ENCODE results near the gene NTSR1. TPM values are rescaled to one million over a fixed set of nuclear protein-coding genes. Genes with fewer than 3 reads are reported as not detected.

Gene NTSR1
- total and polyA plus RNA-seq, 4 experiments from 2014 or later, result 0.30 to 0.38 TPM; not detected in 2

GRCh38 chr20:62736407-62737071 is 27.9 kb downstream of the NTSR1 start:
- Mint-ChIP-seq H3K27me3 (no peaks in the 10 kb centered on the region), H3K36me3 (no peaks in the 10 kb centered on the region), H3K4me1 (peaks cover 11 to 46% (median 24%) of the 10 kb centered on the region in 4 donors), H3K4me3 (no peak overlapping the region), H3K9me3 (no peaks in the 10 kb centered on the region), H3K27ac (peak overlapping the region in 1 of 7 donors; percentile 52)
- H3K9me3 ChIP-seq (ENCODE audit: control insufficient read depth in 1 of 2, low read length in 2 of 2), result no peaks in the 10 kb centered on the region
- no peak overlapping the region for H3K4me3 ChIP-seq (ENCODE audit: low read length in 2 of 2)
- no peak for DNase-seq
- ChIA-PET POLR2A (ENCODE audit: partially characterized antibody) (no interaction called here), CTCF (ENCODE audit: partially characterized antibody) (no interaction called here)
- no peaks in the 10 kb centered on the region for H3K36me3 ChIP-seq (ENCODE audit: insufficient read depth, low read length)
- H3K27me3 ChIP-seq (ENCODE audit: insufficient read depth, low read length), result no peaks in the 10 kb centered on the region
- no peak overlapping the region for H3K27ac ChIP-seq (ENCODE audit: low read depth, low read length)
- intact Hi-C loops (cut with micrococcal nuclease), result no loop called here
- H3K4me1 ChIP-seq (ENCODE audit: insufficient read depth, low read length), result peaks cover 29% of the 10 kb centered on the region

- ChIA-PET POLR2A (ENCODE audit: partially characterized antibody) (no interaction called here), CTCF (ENCODE audit: partially characterized antibody) (no interaction called here)
- Mint-ChIP-seq H3K27ac (peak overlapping the region in 1 of 7 donors; percentile 52), H3K4me1 (peaks cover 12 to 51% (median 30%) of the 10 kb centered on the region in 4 donors), H3K27me3 (no peaks in the 10 kb centered on the region), H3K4me3 (no peak overlapping the region), H3K36me3 (no peaks in the 10 kb centered on the region), H3K9me3 (no peaks in the 10 kb centered on the region)
- intact Hi-C loops (cut with micrococcal nuclease), result no loop called here
- Histone ChIP-seq H3K4me3 (ENCODE audit: low read length in 2 of 2) (no peak overlapping the region), H3K9me3 (ENCODE audit: control insufficient read depth in 1 of 2, low read length in 2 of 2) (no peaks in the 10 kb centered on the region), H3K27me3 (ENCODE audit: insufficient read depth, low read length) (no peaks in the 10 kb centered on the region), H3K27ac (ENCODE audit: low read depth, low read length) (no peak overlapping the region), H3K4me1 (ENCODE audit: insufficient read depth, low read length) (peaks cover 37% of the 10 kb centered on the region), H3K36me3 (ENCODE audit: insufficient read depth, low read length) (no peaks in the 10 kb centered on the region)
- no peak for DNase-seq
These were observed 28.7 kb downstream of the NTSR1 start for GRCh38 chr20:62737271-62737811.

GRCh38 chr20:62738025-62738881 is 29.6 kb downstream of the NTSR1 start:
- H3K4me3 ChIP-seq (ENCODE audit: low read length in 2 of 2), result no peak overlapping the region
- Mint-ChIP-seq H3K4me3 (peak overlapping the region in 6 of 8 donors; percentile 4 to 44 (median 26)), H3K27ac (peak overlapping the region in 4 of 7 donors; percentile 42 to 89 (median 50)), H3K4me1 (peaks cover 14 to 45% (median 33%) of the 10 kb centered on the region in 4 donors), H3K9me3 (no peaks in the 10 kb centered on the region), H3K36me3 (no peaks in the 10 kb centered on the region), H3K27me3 (no peaks in the 10 kb centered on the region)
- intact Hi-C loops (cut with micrococcal nuclease), result no loop called here
- no peaks in the 10 kb centered on the region for H3K27me3 ChIP-seq (ENCODE audit: insufficient read depth, low read length)
- peak overlapping the region; percentile 69 for H3K27ac ChIP-seq (ENCODE audit: low read depth, low read length)
- no peaks in the 10 kb centered on the region for H3K9me3 ChIP-seq (ENCODE audit: control insufficient read depth in 1 of 2, low read length in 2 of 2)
- DNase-seq, result no peak
- peaks cover 46% of the 10 kb centered on the region for H3K4me1 ChIP-seq (ENCODE audit: insufficient read depth, low read length)
- CTCF ChIA-PET (ENCODE audit: partially characterized antibody), result no interaction called here
- H3K36me3 ChIP-seq (ENCODE audit: insufficient read depth, low read length), result no peaks in the 10 kb centered on the region
- POLR2A ChIA-PET (ENCODE audit: partially characterized antibody), result no interaction called here

DNA sequence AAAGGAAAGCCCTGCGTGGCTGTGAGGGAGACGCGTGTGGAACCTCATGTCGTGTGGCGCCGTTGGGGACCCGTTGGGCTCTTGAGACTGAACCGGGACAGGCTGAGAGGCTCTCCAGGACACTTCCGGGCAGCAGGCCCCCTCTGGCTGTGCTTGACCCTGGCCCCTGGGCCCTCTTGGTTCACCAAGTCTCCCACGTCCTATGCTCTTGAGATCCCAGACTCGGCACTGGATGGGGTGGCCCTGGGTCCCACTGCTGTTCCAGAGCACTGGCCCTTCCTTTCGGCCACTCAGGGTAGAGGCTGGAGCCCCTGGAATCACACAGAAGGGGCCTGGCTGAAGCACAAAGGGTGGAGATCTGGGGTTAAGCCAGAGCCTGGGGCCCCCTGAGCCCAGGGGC is 30.4 kb downstream of the NTSR1 start:
- Histone ChIP-seq H3K27me3 (ENCODE audit: insufficient read depth, low read length) (no peaks in the 10 kb centered on the region), H3K27ac (ENCODE audit: low read depth, low read length) (peak overlapping the region; percentile 69), H3K4me1 (ENCODE audit: insufficient read depth, low read length) (peaks cover 46% of the 10 kb centered on the region), H3K4me3 (ENCODE audit: low read length in 2 of 2) (peak overlapping the region; percentile 30 to 63), H3K36me3 (ENCODE audit: insufficient read depth, low read length) (no peaks in the 10 kb centered on the region), H3K9me3 (ENCODE audit: control insufficient read depth in 1 of 2, low read length in 2 of 2) (no peaks in the 10 kb centered on the region)
- H3K27ac Mint-ChIP-seq, result peak overlapping the region; percentile 82 to 98 (median 93)
- H3K36me3 Mint-ChIP-seq, result no peaks in the 10 kb centered on the region
- no peaks in the 10 kb centered on the region for H3K27me3 Mint-ChIP-seq
- CTCF ChIA-PET (ENCODE audit: partially characterized antibody), result interaction anchor here (1.5 to 2.3 kb wide), 2 partner anchors 10 to 55 kb away, joined by 3 to 6 read pairs; no protein-coding TSS in a partner anchor
- intact Hi-C loops (cut with micrococcal nuclease), result loop anchor here (1.0 kb wide), 1 partner anchor 52 kb away; no protein-coding TSS in a partner anchor
- H3K4me3 Mint-ChIP-seq, result peak overlapping the region in 6 of 8 donors; percentile 4 to 91 (median 85)
- DNase-seq, result no peak
- POLR2A ChIA-PET (ENCODE audit: partially characterized antibody), result interaction anchor here (0.7 to 3.4 kb wide), 11 partner anchors 10 to 88 kb away, joined by 3 to 86 read pairs (median 15); partner anchors contain the start of genes MRGBP and OGFR
- H3K4me1 Mint-ChIP-seq, result peaks cover 14 to 48% (median 33%) of the 10 kb centered on the region in 4 donors
- no peaks in the 10 kb centered on the region for H3K9me3 Mint-ChIP-seq

DNA sequence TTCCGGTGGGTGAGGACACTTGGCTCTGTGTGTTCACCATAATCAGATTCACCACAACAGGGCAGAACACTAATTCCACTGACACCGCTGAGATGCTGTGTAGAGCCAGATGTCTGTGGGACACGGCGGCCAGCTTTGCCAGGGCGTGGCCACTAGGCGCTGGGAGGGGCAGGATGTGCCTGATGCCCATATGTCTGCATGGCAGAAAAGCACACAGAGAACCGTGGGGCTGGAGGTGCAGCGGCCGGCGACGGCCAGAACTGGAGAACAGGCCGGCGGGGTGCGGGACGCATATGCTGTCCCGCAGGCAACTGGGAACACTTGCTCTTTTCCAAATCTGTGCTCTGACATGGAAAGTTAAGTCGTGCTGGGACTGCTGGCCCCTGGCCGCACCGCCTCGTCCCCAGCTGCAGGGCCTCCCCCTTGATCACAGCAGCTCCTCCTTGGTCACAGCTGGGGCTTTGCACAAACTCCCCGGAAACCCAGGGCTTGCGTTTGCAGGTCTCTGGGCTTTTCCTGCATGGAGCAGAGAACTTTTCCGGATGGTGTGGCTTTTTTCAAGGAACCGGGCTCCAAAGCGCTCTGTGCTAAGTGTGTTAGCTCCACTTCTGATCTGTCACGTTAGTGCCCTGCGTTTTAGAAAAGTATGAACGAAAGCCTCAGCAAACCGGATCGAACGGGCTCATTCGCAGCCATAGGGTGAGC is 31.1 kb downstream of the NTSR1 start:
- peak overlapping the region; percentile 82 to 98 (median 93) for H3K27ac Mint-ChIP-seq
- no peaks in the 10 kb centered on the region for H3K27me3 Mint-ChIP-seq
- H3K4me1 ChIP-seq (ENCODE audit: insufficient read depth, low read length), result peaks cover 48% of the 10 kb centered on the region
- peak; percentile 39 to 65 (median 42) for DNase-seq
- POLR2A ChIA-PET (ENCODE audit: partially characterized antibody), result interaction anchor here (0.7 to 3.4 kb wide), 21 partner anchors 10 to 214 kb away, joined by 3 to 86 read pairs (median 6); partner anchors contain the start of genes MRGBP, NTSR1, OGFR and SLCO4A1
- peak overlapping the region; percentile 69 for H3K27ac ChIP-seq (ENCODE audit: low read depth, low read length)
- no peaks in the 10 kb centered on the region for H3K27me3 ChIP-seq (ENCODE audit: insufficient read depth, low read length)
- H3K36me3 Mint-ChIP-seq, result no peaks in the 10 kb centered on the region
- no peaks in the 10 kb centered on the region for H3K9me3 ChIP-seq (ENCODE audit: control insufficient read depth in 1 of 2, low read length in 2 of 2)
- no peaks in the 10 kb centered on the region for H3K36me3 ChIP-seq (ENCODE audit: insufficient read depth, low read length)
- intact Hi-C loops (cut with micrococcal nuclease), result loop anchor here (1.0 kb wide), 5 partner anchors 23 to 97 kb away; partner anchors contain the start of gene SLCO4A1
- no peaks in the 10 kb centered on the region for H3K9me3 Mint-ChIP-seq
- peaks cover 14 to 50% (median 33%) of the 10 kb centered on the region in 4 donors for H3K4me1 Mint-ChIP-seq
- peak overlapping the region; percentile 80 to 91 (median 88) for H3K4me3 Mint-ChIP-seq
- peak overlapping the region; percentile 30 to 63 for H3K4me3 ChIP-seq (ENCODE audit: low read length in 2 of 2)
- CTCF ChIA-PET (ENCODE audit: partially characterized antibody), result interaction anchor here (1.5 to 2.3 kb wide), 2 partner anchors 10 to 54 kb away, joined by 3 to 6 read pairs; no protein-coding TSS in a partner anchor

DNA sequence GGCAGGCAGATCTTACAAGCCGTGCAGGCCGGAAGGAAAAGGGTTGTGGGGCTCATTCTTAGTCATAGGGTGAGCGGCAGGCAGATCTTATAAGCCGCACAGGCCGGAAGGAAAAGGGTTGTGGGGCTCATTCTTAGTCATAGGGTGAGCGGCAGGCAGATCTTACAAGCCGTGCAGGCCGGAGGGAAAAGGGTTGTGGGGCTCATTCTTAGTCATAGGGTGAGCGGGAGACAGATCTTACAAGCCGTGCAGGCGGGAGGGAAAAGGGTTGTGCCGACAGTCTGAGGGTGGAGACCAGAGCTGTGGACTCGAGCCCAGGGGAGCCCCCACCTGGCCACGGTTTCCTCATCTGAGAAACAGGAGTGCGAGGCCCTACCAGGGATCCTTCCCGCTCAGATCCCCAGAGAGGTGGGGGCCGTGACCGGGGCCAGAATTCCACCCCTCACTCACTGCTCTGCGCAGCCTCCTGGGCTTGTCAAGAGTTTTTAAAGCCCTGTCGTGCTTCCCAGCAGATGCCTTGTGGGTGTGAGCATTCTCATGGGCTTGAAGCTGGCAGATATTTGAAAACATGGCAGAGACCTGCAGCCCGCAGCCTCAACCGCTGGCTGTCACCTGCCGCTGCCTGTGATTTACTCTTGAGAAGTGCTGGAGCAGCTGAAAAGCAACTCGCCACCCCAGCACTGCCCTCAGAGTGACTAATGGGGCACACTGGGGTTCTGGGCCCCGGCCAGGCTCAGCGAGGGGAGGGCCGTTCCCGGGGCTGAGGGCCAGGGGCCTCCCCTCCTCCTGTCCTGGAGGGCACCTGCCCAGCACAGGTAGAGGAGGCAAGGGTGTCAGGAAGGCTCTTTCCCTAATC is 31.9 kb downstream of the NTSR1 start:
- Mint-ChIP-seq H3K9me3 (no peaks in the 10 kb centered on the region), H3K4me3 (peak overlapping the region; percentile 80 to 91 (median 88)), H3K27me3 (peaks cover 0 to 4% of the 10 kb centered on the region in 2 donors), H3K36me3 (no peaks in the 10 kb centered on the region), H3K27ac (peak overlapping the region; percentile 82 to 98 (median 93)), H3K4me1 (peaks cover 20 to 58% (median 40%) of the 10 kb centered on the region in 4 donors)
- ChIA-PET CTCF (ENCODE audit: partially characterized antibody) (interaction anchor here (1.5 to 2.3 kb wide), 3 partner anchors 11 to 54 kb away, joined by 3 to 7 read pairs (median 6); no protein-coding TSS in a partner anchor), POLR2A (ENCODE audit: partially characterized antibody) (interaction anchor here (0.8 to 3.4 kb wide), 23 partner anchors 11 to 213 kb away, joined by 3 to 86 read pairs (median 6); partner anchors contain the start of genes MRGBP, NTSR1, OGFR and SLCO4A1)
- peak overlapping the region in 1 of 2 donors; percentile 63 for H3K4me3 ChIP-seq (ENCODE audit: low read length in 2 of 2)
- peaks cover 56% of the 10 kb centered on the region for H3K4me1 ChIP-seq (ENCODE audit: insufficient read depth, low read length)
- no peaks in the 10 kb centered on the region for H3K36me3 ChIP-seq (ENCODE audit: insufficient read depth, low read length)
- peak overlapping the region; percentile 69 for H3K27ac ChIP-seq (ENCODE audit: low read depth, low read length)
- intact Hi-C loops (cut with micrococcal nuclease), result loop anchor here (1.0 kb wide), 4 partner anchors 24 to 98 kb away; partner anchors contain the start of gene SLCO4A1
- H3K27me3 ChIP-seq (ENCODE audit: insufficient read depth, low read length), result no peaks in the 10 kb centered on the region
- no peaks in the 10 kb centered on the region for H3K9me3 ChIP-seq (ENCODE audit: control insufficient read depth in 1 of 2, low read length in 2 of 2)
- peak; percentile 80 to 96 (median 85) for DNase-seq
